OCI-LY3 (cell line): ENCODE data around the gene CREB3L2.
"Not testable (repeated sequence)": the region's sequence is repeated elsewhere in the genome, so short reads cannot be mapped to it uniquely, and the experiment has no call there.

Experiments used
- H2AFZ ChIP-seq: fragments of 200-600, 300-600 bp; shearing (Covaris generic); 2 replicates; pipeline ENCODE4 v1.6.0; 2014; ENCODE audit warnings: antibody characterized with exemption, low read depth, low read length
- H3K27ac ChIP-seq: fragments of 200-600, 300-600 bp; sonication (generic); 2 replicates; pipeline ENCODE4 v1.5.1; 2014; ENCODE audit warnings: mild to moderate bottlenecking, low read length, moderate library complexity, mixed read lengths
- H3K27me3 ChIP-seq: fragments of 200-600, 300-600 bp; sonication (generic); 2 replicates; pipeline ENCODE4 v1.6.1; 2014; ENCODE audit warnings: low read depth, low read length, mixed read lengths
- H3K36me3 ChIP-seq: fragments of 200-600, 300-600 bp; sonication (generic); replicated peaks from 2 replicates; pipeline ENCODE3; 2014; ENCODE audit warnings: low read depth, low read length, mixed read lengths
- H3K4me1 ChIP-seq: fragments of 300-600, 200-600 bp; sonication (generic); 2 replicates; pipeline ENCODE4 v1.6.1; 2014; ENCODE audit warnings: low read length, mixed read lengths
- H3K4me2 ChIP-seq: fragments of 200-600, 300-600 bp; sonication (generic); 2 replicates; pipeline ENCODE4 v1.6.1; 2014; ENCODE audit warnings: low read length, mixed read lengths
- H3K4me3 ChIP-seq: fragments of 300-600, 200-600 bp; sonication (generic); 2 replicates; pipeline ENCODE4 v1.5.1; 2014; ENCODE audit warnings: antibody characterized with exemption, mild to moderate bottlenecking, low read length, moderate library complexity
- H3K79me2 ChIP-seq: fragments of 300-600, 200-600 bp; shearing (Covaris generic); 2 replicates; pipeline ENCODE4 v1.6.1; 2014; ENCODE audit warnings: mild to moderate bottlenecking, low read length, mixed read lengths
- H3K9ac ChIP-seq: fragments of 300-600, 200-600 bp; shearing (Covaris generic); 2 replicates; pipeline ENCODE4 v1.6.0; 2014; ENCODE audit warnings: mild to moderate bottlenecking, low read length, moderate library complexity
- H3K9me3 ChIP-seq: fragments of 200-600, 300-600 bp; shearing (Covaris generic); 2 replicates; pipeline ENCODE4 v1.6.1; 2014; ENCODE audit warnings: low read length, mixed read lengths; ENCODE audit not compliant: insufficient read depth
- H4K20me1 ChIP-seq: fragments of 200-600, 300-600 bp; sonication (generic); 2 replicates; pipeline ENCODE4 v1.6.1; 2016; ENCODE audit warnings: low read length, mixed read lengths; ENCODE audit not compliant: insufficient read depth
- EZH2phosphoT487 ChIP-seq: fragments of 200-600 bp; shearing (Covaris generic); IDR thresholded peaks from 2 replicates; pipeline ENCODE4 v1.6.1; 2018; ENCODE audit warnings: antibody characterized with exemption, mixed run types, low read depth
- TF ChIP-seq, protein P1 (sequence below): fragments of 200-600, 300-600 bp; sonication (generic); IDR thresholded peaks from 2 replicates; pipeline ENCODE4 v1.5.1; 2014; ENCODE audit warnings: antibody characterized with exemption, low read length, low read depth

The CREB3L2 gene

GRCh38 chr7:137930581-137930980, 71.3 kb downstream of the CREB3L2 start:
- Histone ChIP-seq H3K4me2 (no peak overlapping the region), H3K27me3 (no peaks in the 10 kb centered on the region), H3K4me3 (no peak overlapping the region), H3K27ac (no peak overlapping the region), H3K9me3 (no peaks in the 10 kb centered on the region), H2AFZ (no peak overlapping the region), H3K79me2 (peaks cover 90% of the 10 kb centered on the region), H3K36me3 (peaks cover 44% of the 10 kb centered on the region), H3K9ac (no peak overlapping the region), H3K4me1 (peaks cover 30% of the 10 kb centered on the region), H4K20me1 (peaks cover 69% of the 10 kb centered on the region)
- TF ChIP-seq EZH2phosphoT487: no peak
- TF ChIP-seq, protein P1, sequence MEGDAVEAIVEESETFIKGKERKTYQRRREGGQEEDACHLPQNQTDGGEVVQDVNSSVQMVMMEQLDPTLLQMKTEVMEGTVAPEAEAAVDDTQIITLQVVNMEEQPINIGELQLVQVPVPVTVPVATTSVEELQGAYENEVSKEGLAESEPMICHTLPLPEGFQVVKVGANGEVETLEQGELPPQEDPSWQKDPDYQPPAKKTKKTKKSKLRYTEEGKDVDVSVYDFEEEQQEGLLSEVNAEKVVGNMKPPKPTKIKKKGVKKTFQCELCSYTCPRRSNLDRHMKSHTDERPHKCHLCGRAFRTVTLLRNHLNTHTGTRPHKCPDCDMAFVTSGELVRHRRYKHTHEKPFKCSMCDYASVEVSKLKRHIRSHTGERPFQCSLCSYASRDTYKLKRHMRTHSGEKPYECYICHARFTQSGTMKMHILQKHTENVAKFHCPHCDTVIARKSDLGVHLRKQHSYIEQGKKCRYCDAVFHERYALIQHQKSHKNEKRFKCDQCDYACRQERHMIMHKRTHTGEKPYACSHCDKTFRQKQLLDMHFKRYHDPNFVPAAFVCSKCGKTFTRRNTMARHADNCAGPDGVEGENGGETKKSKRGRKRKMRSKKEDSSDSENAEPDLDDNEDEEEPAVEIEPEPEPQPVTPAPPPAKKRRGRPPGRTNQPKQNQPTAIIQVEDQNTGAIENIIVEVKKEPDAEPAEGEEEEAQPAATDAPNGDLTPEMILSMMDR: no peak

DNA sequence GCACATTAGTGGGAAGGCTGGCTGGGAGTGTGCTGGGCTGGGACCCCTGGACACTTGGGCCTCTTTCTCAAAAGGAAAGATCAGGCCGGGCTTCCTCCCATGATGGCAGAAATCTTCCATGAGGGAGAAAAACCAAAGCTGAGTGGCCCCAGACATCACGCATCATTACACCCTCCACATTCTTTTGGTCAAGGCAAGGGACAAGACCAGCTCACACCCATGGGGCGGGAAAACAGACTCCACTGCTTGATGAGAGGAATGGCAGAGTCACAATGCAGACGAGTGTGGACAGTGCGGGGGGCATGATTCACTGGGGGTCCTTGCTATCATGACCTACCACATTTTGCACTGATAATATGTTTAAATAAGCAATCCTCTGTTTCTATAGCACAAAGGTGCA, 73.3 kb downstream of the CREB3L2 start:
- no peak for TF ChIP-seq EZH2phosphoT487
- TF ChIP-seq, protein P1: no peak
- no peak overlapping the region for H3K4me3 ChIP-seq
- H3K4me1 ChIP-seq: peaks cover 30% of the 10 kb centered on the region
- no peak overlapping the region for H3K9ac ChIP-seq
- no peaks in the 10 kb centered on the region for H3K9me3 ChIP-seq
- H3K27me3 ChIP-seq: no peaks in the 10 kb centered on the region
- H4K20me1 ChIP-seq: peaks cover 65% of the 10 kb centered on the region
- H3K79me2 ChIP-seq: peaks cover 90% of the 10 kb centered on the region
- H3K4me2 ChIP-seq: no peak overlapping the region
- no peak overlapping the region for H2AFZ ChIP-seq
- no peak overlapping the region for H3K27ac ChIP-seq
- peaks cover 52% of the 10 kb centered on the region for H3K36me3 ChIP-seq

- Histone ChIP-seq H3K4me2 (no peak overlapping the region), H3K9me3 (no peaks in the 10 kb centered on the region), H3K79me2 (peaks cover 90% of the 10 kb centered on the region), H3K27me3 (no peaks in the 10 kb centered on the region), H3K36me3 (peaks cover 51% of the 10 kb centered on the region), H3K9ac (no peak overlapping the region), H3K4me3 (no peak overlapping the region), H2AFZ (no peak overlapping the region), H3K4me1 (peaks cover 35% of the 10 kb centered on the region), H4K20me1 (peaks cover 62% of the 10 kb centered on the region), H3K27ac (no peak overlapping the region)
- TF ChIP-seq, protein P1: no peak
- TF ChIP-seq EZH2phosphoT487: no peak
Observed at GRCh38 chr7:137927386-137927785, 74.5 kb downstream of the CREB3L2 start.

DNA sequence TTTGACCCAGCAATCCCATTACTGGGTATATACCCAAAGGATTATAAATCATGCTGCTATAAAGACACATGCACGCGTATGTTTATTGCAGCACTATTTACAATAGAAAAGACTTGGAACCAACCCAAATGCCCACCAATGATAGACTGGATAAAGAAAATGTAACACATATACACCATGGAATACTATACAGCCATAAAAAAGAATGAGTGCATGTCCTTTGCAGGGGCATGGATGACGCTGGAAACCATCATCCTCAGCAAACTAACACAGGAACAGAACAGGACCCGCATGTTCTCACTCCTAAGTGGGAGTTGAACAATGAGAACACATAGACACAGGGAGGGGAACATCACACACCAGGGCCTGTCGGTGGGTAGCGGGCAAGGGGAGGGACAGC, 75.7 kb downstream of the CREB3L2 start:
- Histone ChIP-seq H3K4me1 (peaks cover 35% of the 10 kb centered on the region), H3K79me2 (peaks cover 88% of the 10 kb centered on the region), H4K20me1 (peaks cover 56% of the 10 kb centered on the region), H3K36me3 (peaks cover 57% of the 10 kb centered on the region)
- not testable (repeated sequence) for H3K4me2 ChIP-seq, H3K27me3 ChIP-seq, H3K27ac ChIP-seq, H3K9ac ChIP-seq, H2AFZ ChIP-seq, H3K9me3 ChIP-seq, H3K4me3 ChIP-seq

- no peaks in the 10 kb centered on the region for H3K9me3 ChIP-seq
- peaks cover 88% of the 10 kb centered on the region for H3K79me2 ChIP-seq
- H3K9ac ChIP-seq: no peak overlapping the region
- no peaks in the 10 kb centered on the region for H3K27me3 ChIP-seq
- peaks cover 52% of the 10 kb centered on the region for H4K20me1 ChIP-seq
- H3K36me3 ChIP-seq: peaks cover 59% of the 10 kb centered on the region
- no peak for TF ChIP-seq EZH2phosphoT487
- TF ChIP-seq, protein P1: no peak
- H3K4me3 ChIP-seq: no peak overlapping the region
- H3K4me2 ChIP-seq: no peak overlapping the region
- H2AFZ ChIP-seq: no peak overlapping the region
- no peak overlapping the region; the same call in 1 of the 2 replicates for H3K27ac ChIP-seq
- peaks cover 30% of the 10 kb centered on the region for H3K4me1 ChIP-seq
Observed at GRCh38 chr7:137925754-137926153, 76.1 kb downstream of the CREB3L2 start.
